Measurements from ENCODE around the gene CNN1. TPM values are rescaled to one million over a fixed set of nuclear protein-coding genes. Genes with fewer than 3 reads are reported as not detected.
A peak's percentile ranks its signal among the peaks of the same experiment; 100 is the strongest.

CNN1 gene
- total and polyA plus RNA-seq, 9 of the 15 experiments (the other 6 are each of a cell fraction or from before 2014, with no cell fraction given), result 0.23 to 10.6 (median 5.2) TPM

DNA sequence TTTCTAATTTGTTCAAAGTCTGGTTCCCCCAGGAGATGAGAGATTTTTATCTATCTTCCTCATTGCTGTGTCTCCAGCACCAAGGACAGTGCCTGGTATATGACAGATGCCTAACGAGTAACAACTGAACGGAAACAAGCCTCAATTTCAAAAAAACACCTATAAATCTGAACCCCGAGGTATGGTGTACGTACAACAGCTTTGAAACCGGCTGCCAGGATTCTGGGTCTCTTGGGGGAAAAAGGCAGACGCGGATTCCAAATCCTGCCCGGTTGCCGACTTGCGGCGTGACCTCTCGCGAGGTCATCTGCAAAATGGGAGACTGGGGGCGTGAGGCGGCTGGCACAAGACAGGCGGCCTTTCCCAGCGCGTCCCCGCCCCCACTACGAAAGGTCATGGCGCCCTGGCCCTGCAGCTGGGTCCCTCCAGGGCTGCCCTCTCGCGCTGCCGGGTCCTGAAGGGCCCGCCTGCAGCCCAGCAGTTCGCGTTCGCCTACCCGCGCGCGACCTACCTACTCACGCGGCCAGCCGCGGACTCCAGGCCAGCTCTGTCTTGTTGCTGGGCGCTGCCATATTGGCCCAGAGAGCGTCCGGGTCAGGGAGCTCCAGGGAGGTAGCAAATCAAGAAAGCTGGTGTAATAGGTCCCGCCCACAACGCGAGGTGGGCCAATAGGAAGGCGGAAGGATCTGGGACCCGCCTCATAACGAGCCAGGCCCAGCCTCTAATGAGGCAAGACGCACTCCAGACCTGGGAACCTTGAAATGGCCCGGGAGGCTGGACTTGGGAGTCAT, 9.9 kb upstream of the CNN1 start, which contains the start of gene ECSIT (continued):
- TF ChIP-seq ZNF197 (CRISPR knock-in tag; IDR thresholded peaks at IDR 0.05; ENCODE audit: low read depth) (0 out of 2 replicates have a peak, but pooled peaks have one; percentile 69), ZNF12 (CRISPR knock-in tag; IDR thresholded peaks at IDR 0.05) (peak; percentile 72; the same call in 1 of the 2 replicates), GTF2B (IDR thresholded peaks at IDR 0.05; ENCODE audit: extremely low read depth, insufficient read length) (no peak), THAP7 (CRISPR knock-in tag; IDR thresholded peaks at IDR 0.05) (no peak), HMBOX1 (IDR thresholded peaks at IDR 0.05) (peak; percentile 82), KLF16 (IDR thresholded peaks at IDR 0.05) (no peak), GABPA (tag; conservative IDR thresholded peaks at IDR 0.05; ENCODE audit: low read depth) (peak; percentile 98), PHF20 (IDR thresholded peaks at IDR 0.05; ENCODE audit: partially characterized antibody) (peak; percentile 100), TAF7 (tag; IDR thresholded peaks at IDR 0.05) (0 out of 2 replicates have a peak, but pooled peaks have one; percentile 39), LCOR (CRISPR knock-in tag; IDR thresholded peaks at IDR 0.05) (peak; percentile 54; the same call in 1 of the 2 replicates), HDAC3 (IDR thresholded peaks at IDR 0.05; ENCODE audit: borderline replicate concordance, partially characterized antibody) (peak; percentile 66), HLTF (IDR thresholded peaks at IDR 0.05) (no peak), E2F8 (IDR thresholded peaks at IDR 0.05; ENCODE audit: low read depth, partially characterized antibody) (peak; percentile 46), MAX (CRISPR knock-in tag; IDR thresholded peaks at IDR 0.05) (peak; percentile 87), NCOA6 (IDR thresholded peaks at IDR 0.05) (no peak; the same call in 1 of the 2 replicates), CHD1 (IDR thresholded peaks at IDR 0.05; ENCODE audit: low read length) (no peak), ZBED1 (IDR thresholded peaks at IDR 0.05) (no peak)
- TF ChIP-seq, protein P1, sequence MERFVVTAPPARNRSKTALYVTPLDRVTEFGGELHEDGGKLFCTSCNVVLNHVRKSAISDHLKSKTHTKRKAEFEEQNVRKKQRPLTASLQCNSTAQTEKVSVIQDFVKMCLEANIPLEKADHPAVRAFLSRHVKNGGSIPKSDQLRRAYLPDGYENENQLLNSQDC (CRISPR knock-in tag; IDR thresholded peaks at IDR 0.05), result no peak
- TF ChIP-seq, protein P2, sequence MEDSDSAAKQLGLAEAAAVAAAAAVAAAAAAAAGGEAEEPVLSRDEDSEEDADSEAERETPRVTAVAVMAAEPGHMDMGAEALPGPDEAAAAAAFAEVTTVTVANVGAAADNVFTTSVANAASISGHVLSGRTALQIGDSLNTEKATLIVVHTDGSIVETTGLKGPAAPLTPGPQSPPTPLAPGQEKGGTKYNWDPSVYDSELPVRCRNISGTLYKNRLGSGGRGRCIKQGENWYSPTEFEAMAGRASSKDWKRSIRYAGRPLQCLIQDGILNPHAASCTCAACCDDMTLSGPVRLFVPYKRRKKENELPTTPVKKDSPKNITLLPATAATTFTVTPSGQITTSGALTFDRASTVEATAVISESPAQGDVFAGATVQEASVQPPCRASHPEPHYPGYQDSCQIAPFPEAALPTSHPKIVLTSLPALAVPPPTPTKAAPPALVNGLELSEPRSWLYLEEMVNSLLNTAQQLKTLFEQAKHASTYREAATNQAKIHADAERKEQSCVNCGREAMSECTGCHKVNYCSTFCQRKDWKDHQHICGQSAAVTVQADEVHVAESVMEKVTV (CRISPR knock-in tag; IDR thresholded peaks at IDR 0.05), result no peak
- TF ChIP-seq, protein P3, sequence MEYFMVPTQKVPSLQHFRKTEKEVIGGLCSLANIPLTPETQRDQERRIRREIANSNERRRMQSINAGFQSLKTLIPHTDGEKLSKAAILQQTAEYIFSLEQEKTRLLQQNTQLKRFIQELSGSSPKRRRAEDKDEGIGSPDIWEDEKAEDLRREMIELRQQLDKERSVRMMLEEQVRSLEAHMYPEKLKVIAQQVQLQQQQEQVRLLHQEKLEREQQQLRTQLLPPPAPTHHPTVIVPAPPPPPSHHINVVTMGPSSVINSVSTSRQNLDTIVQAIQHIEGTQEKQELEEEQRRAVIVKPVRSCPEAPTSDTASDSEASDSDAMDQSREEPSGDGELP (CRISPR knock-in tag; IDR thresholded peaks at IDR 0.05; ENCODE audit: borderline replicate concordance), result peak; percentile 88
